H9 (cell line): ENCODE data around the gene LIMS1. TPM values are rescaled to one million over a fixed set of nuclear protein-coding genes. Genes with fewer than 3 reads are reported as not detected.

Experiments
- DNase-seq: peaks from one replicate; pipeline ENCODE4 v3.0.0-alpha.2; 2017
- H2AFZ ChIP-seq: one replicate; pipeline ENCODE4 v1.6.1; 2013; ENCODE audit warnings: mild to moderate bottlenecking, low read length, control low read depth, moderate library complexity
- H2AK5ac ChIP-seq: 2 replicates; pipeline ENCODE4 v1.6.1; 2013; ENCODE audit warnings: low read length, control low read depth, mixed read lengths; ENCODE audit not compliant: insufficient read length
- H2BK120ac ChIP-seq: one replicate; pipeline ENCODE4 v1.6.1; 2013; ENCODE audit warnings: low read depth, mild to moderate bottlenecking, low read length, control low read depth, inconsistent platforms; ENCODE audit not compliant: poor library complexity, severe bottlenecking
- H2BK12ac ChIP-seq: 2 replicates; pipeline ENCODE4 v1.6.1; 2013; ENCODE audit warnings: low read length, control low read depth, mixed read lengths, low read depth; ENCODE audit not compliant: insufficient read length
- H2BK15ac ChIP-seq: 2 replicates; pipeline ENCODE4 v1.6.1; 2013; ENCODE audit warnings: low read depth, low read length, control low read depth
- H2BK20ac ChIP-seq: one replicate; pipeline ENCODE4 v1.6.1; 2013; ENCODE audit warnings: low read depth, mild to moderate bottlenecking, low read length, control low read depth, inconsistent platforms; ENCODE audit not compliant: poor library complexity, severe bottlenecking
- H2BK5ac ChIP-seq: 2 replicates; pipeline ENCODE4 v1.6.1; 2013; ENCODE audit warnings: low read length, control low read depth, mixed read lengths; ENCODE audit not compliant: insufficient read length
- H3K14ac ChIP-seq: 2 replicates; pipeline ENCODE4 v1.6.1; 2013; ENCODE audit warnings: low read length, control low read depth; ENCODE audit not compliant: insufficient read depth
- H3K18ac ChIP-seq: 2 replicates; pipeline ENCODE4 v1.6.1; 2013; ENCODE audit warnings: low read depth, mild to moderate bottlenecking, mixed read lengths, low read length, control low read depth; ENCODE audit not compliant: insufficient read length
- H3K23ac ChIP-seq: 2 replicates; pipeline ENCODE4 v1.6.1; 2013; ENCODE audit warnings: low read length, control low read depth, mixed read lengths, low read depth; ENCODE audit not compliant: insufficient read length
- H3K23me2 ChIP-seq: 2 replicates; pipeline ENCODE4 v1.6.1; 2013; ENCODE audit warnings: low read depth, mild to moderate bottlenecking, mixed read lengths, low read length, control low read depth; ENCODE audit not compliant: insufficient read length, poor library complexity, severe bottlenecking
- H3K27ac ChIP-seq: 2 replicates; pipeline ENCODE4 v1.5.1; 2013; ENCODE audit warnings: low read length, control low read depth, mixed read lengths, low read depth; ENCODE audit not compliant: insufficient read length
- H3K27me3 ChIP-seq: 2 replicates; pipeline ENCODE4 v1.6.1; 2013; ENCODE audit warnings: low read length, control low read depth, inconsistent platforms; ENCODE audit not compliant: insufficient read depth
- H3K4ac ChIP-seq: 2 replicates; pipeline ENCODE4 v1.6.1; 2013; ENCODE audit warnings: low read depth, mild to moderate bottlenecking, control low read depth, inconsistent platforms, low read length, moderate library complexity
- H3K4me1 ChIP-seq: 2 replicates; pipeline ENCODE4 v1.6.1; 2013; ENCODE audit warnings: low read length, control low read depth, inconsistent platforms; ENCODE audit not compliant: insufficient read depth
- H3K4me2 ChIP-seq: 2 replicates; pipeline ENCODE4 v1.6.1; 2013; ENCODE audit warnings: low read length, control low read depth, mixed read lengths; ENCODE audit not compliant: insufficient read length, insufficient read depth
- H3K56ac ChIP-seq: 2 replicates; pipeline ENCODE4 v1.6.1; 2013; ENCODE audit warnings: low read depth, mild to moderate bottlenecking, mixed read lengths, low read length, control low read depth; ENCODE audit not compliant: insufficient read length
- H3K79me1 ChIP-seq: 2 replicates; pipeline ENCODE4 v1.6.1; 2013; ENCODE audit warnings: low read depth, mild to moderate bottlenecking, moderate library complexity, low read length, control low read depth, inconsistent platforms; ENCODE audit not compliant: insufficient read depth, poor library complexity, severe bottlenecking
- H3K79me2 ChIP-seq: 2 replicates; pipeline ENCODE4 v1.6.1; 2013; ENCODE audit warnings: low read length, control low read depth, inconsistent platforms; ENCODE audit not compliant: insufficient read depth
- H3K9ac ChIP-seq: 2 replicates; pipeline ENCODE4 v1.6.1; 2013; ENCODE audit warnings: low read length, control low read depth, mixed read lengths; ENCODE audit not compliant: insufficient read length; ENCODE audit errors: extremely low read depth
- H3K9me3 ChIP-seq: one replicate; pipeline ENCODE4 v1.6.1; 2013; ENCODE audit warnings: low read depth, low read length, inconsistent platforms; ENCODE audit not compliant: control insufficient read depth
- H3T11ph ChIP-seq: one replicate; pipeline ENCODE4 v1.6.1; 2013; ENCODE audit warnings: mild to moderate bottlenecking, low read length, control low read depth, inconsistent platforms
- H4K20me1 ChIP-seq: one replicate; pipeline ENCODE4 v1.6.1; 2013; ENCODE audit not compliant: control insufficient read depth, insufficient read length, insufficient read depth
- H4K5ac ChIP-seq: 2 replicates; pipeline ENCODE4 v1.6.1; 2013; ENCODE audit warnings: low read depth, mild to moderate bottlenecking, mixed read lengths, low read length, control low read depth; ENCODE audit not compliant: insufficient read length
- H4K8ac ChIP-seq: replicated peaks from 2 replicates; pipeline ENCODE4 v1.6.1; 2013; ENCODE audit warnings: low read length, control low read depth, mixed read lengths, low read depth; ENCODE audit not compliant: insufficient read length
- H4K91ac ChIP-seq: 2 replicates; pipeline ENCODE4 v1.6.1; 2013; ENCODE audit warnings: low read depth, mild to moderate bottlenecking, moderate library complexity, mixed read lengths, low read length, control low read depth; ENCODE audit not compliant: insufficient read length
- H3K27ac Mint-ChIP-seq, 3 experiments: 2 replicates in 2 of 3; 3 replicates in 1 of 3; pipeline ENCODE4 v1.8.0; 2020 to 2021; ENCODE audit warnings: mixed read lengths in 3 of 3, mild to moderate bottlenecking in 1 of 3, moderate library complexity in 1 of 3
- H3K27me3 Mint-ChIP-seq: 2 replicates; pipeline ENCODE4 v1.8.0; 2021; ENCODE audit warnings: low read depth, mild to moderate bottlenecking, moderate library complexity, mixed read lengths
- H3K36me3 Mint-ChIP-seq, 3 experiments: 2 replicates in 2 of 3; 3 replicates in 1 of 3; pipeline ENCODE4 v1.8.0; 2020 to 2021; ENCODE audit warnings: low read depth in 3 of 3, mixed read lengths in 3 of 3; ENCODE audit not compliant: insufficient read depth in 1 of 3
- H3K4me1 Mint-ChIP-seq, 2 experiments: 2 replicates each; pipeline ENCODE4 v1.8.0; 2020; ENCODE audit warnings: mixed read lengths in 2 of 2
- H3K4me3 Mint-ChIP-seq, 2 experiments: 2 replicates in 1 of 2; 3 replicates in 1 of 2; pipeline ENCODE4 v1.8.0; 2020 to 2021; ENCODE audit warnings: mild to moderate bottlenecking in 2 of 2, mixed read lengths in 2 of 2, moderate library complexity in 1 of 2
- H3K9me3 Mint-ChIP-seq, 2 experiments: 2 replicates in 1 of 2; 3 replicates in 1 of 2; pipeline ENCODE4 v1.8.0; 2020; ENCODE audit warnings: mild to moderate bottlenecking in 2 of 2, mixed read lengths in 2 of 2, moderate library complexity in 1 of 2
- CTCF ChIP-seq: fragments of 200-600 bp; sonication (generic); conservative IDR thresholded peaks from 3 replicates; pipeline ENCODE4 v1.8.0; 2021; ENCODE audit warnings: antibody characterized with exemption, mild to moderate bottlenecking
- WGBS: extraction: QIAGEN DNeasy Blood & Tissue Kit; methylation state at CpG from one replicate; pipeline ENCODE4 v1.1.7; 2013; ENCODE audit warnings: missing lambda C conversion rate, low lambda C conversion rate, mixed read lengths; ENCODE audit not compliant: insufficient read length; ENCODE audit errors: extremely low coverage; 5-methylcytosine and 5-hydroxymethylcytosine counted together
- total RNA-seq: library from RNA; stranded (reverse); gene quantifications from 2 replicates; pipeline ENCODE4 v1.2.1, GENCODE V29; 2021

The LIMS1 gene
- total RNA-seq, 1 experiment from 2014 or later, result 37.7 TPM

- H3K27me3 ChIP-seq, result no peaks in the 10 kb centered on the region
- no peaks in the 10 kb centered on the region for H3K23me2 ChIP-seq
- no peak for TF ChIP-seq CTCF
- no peak overlapping the region for H3K9ac ChIP-seq
- no peak overlapping the region for H2AK5ac ChIP-seq
- H3K27ac ChIP-seq, result no peak overlapping the region
- no peak overlapping the region for H4K5ac ChIP-seq
- no peak overlapping the region; a peak in 1 of 7 replicates for H3K27ac Mint-ChIP-seq
- H2BK20ac ChIP-seq, result no peak overlapping the region
- H3K4me3 Mint-ChIP-seq, result no peak overlapping the region
- H3K23ac ChIP-seq, result no peak overlapping the region
- no peak overlapping the region for H3K4me2 ChIP-seq
- no peak overlapping the region for H3T11ph ChIP-seq
- no peak overlapping the region for H3K4ac ChIP-seq
- H2BK120ac ChIP-seq, result no peak overlapping the region
- H3K79me2 ChIP-seq, result no peaks in the 10 kb centered on the region
- H3K36me3 Mint-ChIP-seq, result peaks cover 4 to 15% (median 13%) of the 10 kb centered on the region in 3 experiments; a peak in 5 of 7 replicates
- no peak overlapping the region for H4K8ac ChIP-seq
- no peak for DNase-seq
- H3K18ac ChIP-seq, result no peak overlapping the region
- no peak overlapping the region for H4K91ac ChIP-seq
- no peaks in the 10 kb centered on the region; the same call in 1 of the 2 replicates for H3K4me1 ChIP-seq
- peaks cover 4 to 13% of the 10 kb centered on the region in 2 experiments; a peak in 3 of 5 replicates for H3K9me3 Mint-ChIP-seq
- H3K14ac ChIP-seq, result no peak overlapping the region
- no peak overlapping the region for H2AFZ ChIP-seq
- H3K27me3 Mint-ChIP-seq, result no peaks in the 10 kb centered on the region
- H4K20me1 ChIP-seq, result no peaks in the 10 kb centered on the region
- peaks cover 16 to 25% of the 10 kb centered on the region in 2 experiments for H3K4me1 Mint-ChIP-seq
- H2BK15ac ChIP-seq, result no peak overlapping the region
- H3K79me1 ChIP-seq, result no peaks in the 10 kb centered on the region
- no peak overlapping the region for H2BK5ac ChIP-seq
- H2BK12ac ChIP-seq, result no peak overlapping the region
- H3K9me3 ChIP-seq, result no peaks in the 10 kb centered on the region
- H3K56ac ChIP-seq, result no peak overlapping the region
- WGBS, result no CpG with 5 or more reads among the region's 4 CpGs
Measured at GRCh38 chr2:108640731-108641130, 106.5 kb downstream of the LIMS1 start.
